Pancreas (tissue), 10 donors: ENCODE results near the gene OSBPL2. TPM values are rescaled to one million over a fixed set of nuclear protein-coding genes. Genes with fewer than 3 reads are reported as not detected.

ENCODE experiments used
- ATAC-seq, 4 donors: fragments of 200-7000 bp; cut with Tn5 transposase; one replicate each; pipeline versions ENCODE4 v1.8.0 to v1.9.1; 2020; ENCODE audit warnings: mild to moderate bottlenecking in 4 of 4, moderate library complexity in 4 of 4
- DNase-seq, 6 donors: peaks; one replicate each; pipeline ENCODE4 v3.0.0-alpha.2; 2020
- FAIRE-seq: peaks from 2 replicates; lab custom pipeline; 2012; peaks lifted over from hg19 to GRCh38; lab: Jason Lieb, UNC
- H3K27ac ChIP-seq, 4 donors: fragments of 200-600 bp; sonication (generic); 1 replicate in 3 of 4; 2 replicates in 1 of 4; pipeline versions ENCODE4 v1.5.0 to v1.8.0; 2020
- H3K27me3 ChIP-seq, 4 donors: fragments of 200-600 bp; one replicate each; pipeline ENCODE4 v1.8.0; 2021
- H3K36me3 ChIP-seq, 3 donors: fragments of 200-600 bp; sonication (generic) in 1 of 3; one replicate each; pipeline versions ENCODE4 v1.5.0 to v1.8.0; 2020 to 2021
- H3K4me1 ChIP-seq, 3 donors: fragments of 200-600 bp; one replicate each; pipeline ENCODE4 v1.8.0; 2021
- H3K4me3 ChIP-seq, 4 donors: fragments of 200-600 bp; sonication (generic) in 2 of 4; one replicate each; pipeline versions ENCODE4 v1.5.0 to v1.8.0; 2020 to 2021
- H3K9me3 ChIP-seq, 4 donors: fragments of 200-600 bp; one replicate each; pipeline ENCODE4 v1.8.0; 2021
- WGBS, 2 donors: extraction: QIAGEN DNeasy Blood & Tissue Kit; methylation state at CpG; one replicate each; pipeline ENCODE4 v1.1.7; 2013; 5-methylcytosine and 5-hydroxymethylcytosine counted together
- intact Hi-C, 3 donors: fragments of 100-400 bp; cut with DNase I; formaldehyde crosslinking; loops; one replicate each; pipeline versions ENCODE4 v1.11.1 to v1.14.2; 2022
- polyA plus RNA-seq, 2 donors: library from polyadenylated mRNA; stranded (reverse); fragments of 200-250 nt; gene quantifications; one replicate each; pipeline ENCODE4 v1.2.3, GENCODE V29; 2013
- total RNA-seq, 6 donors: library from RNA; stranded (reverse); fragmentation: NEBNext Ultra II Directional in 4 of 6; extraction: Animal tissue kit (Norgen Biotek cat#: 25700) in 4 of 6; gene quantifications; one replicate each; pipeline versions ENCODE4 v1.2.1 to v1.2.4, GENCODE V29; 2021 to 2023
- TF ChIP-seq, protein P1 (sequence below), 4 donors: fragments of 200-600 bp; sonication (generic) in 3 of 4; IDR thresholded peaks; one replicate each; pipeline versions ENCODE4 v1.5.0 to v1.8.0; 2021; ENCODE audit warnings: antibody characterized with exemption in 4 of 4
- donor health status: healthy with polysubstance abuse.
- donor health status: DM: no; HTN: no; CAD: no; lungs with moderate emphysema.
- donor health status: DM: no; HTN: no; CAD: no.
- donor health status: control.
- donor health status: control.
- donor health status: Bipolar disorder and iron deficiency.
- donor health status: DM: yes; HTN: yes; CAD: no.
- donor health status: DM: no; HTN: no; CAD: no.
- donor health status: DM: no; HTN: no; CAD: no.
- donor health status: DM: yes; HTN: yes; CAD: no.

Gene OSBPL2
- total and polyA plus RNA-seq, 8 donors, result 33.3 to 56.8 (median 47.0) TPM

DNA sequence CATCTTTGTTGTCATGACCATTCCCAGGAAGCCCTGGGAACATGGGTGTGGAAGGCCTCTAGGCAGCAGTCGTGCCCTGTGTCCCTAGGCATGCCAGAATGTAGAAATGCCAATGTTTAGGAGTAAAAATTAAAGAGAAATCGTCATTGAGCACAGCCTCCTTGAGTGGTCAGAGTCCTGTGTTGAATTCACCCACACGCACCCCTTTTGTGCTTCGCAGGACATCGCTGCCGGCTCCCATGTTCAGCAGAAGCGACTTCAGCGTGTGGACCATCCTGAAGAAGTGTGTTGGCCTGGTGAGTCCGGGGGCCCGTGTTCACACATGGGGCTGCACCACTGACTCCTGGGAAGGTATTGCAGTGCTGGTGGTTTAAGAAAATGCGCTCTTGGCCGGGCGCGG lies 25.1 kb downstream of the OSBPL2 start:
- Histone ChIP-seq H3K27me3 (no peaks in the 10 kb centered on the region), H3K4me1 (no peaks in the 10 kb centered on the region), H3K9me3 (no peaks in the 10 kb centered on the region), H3K36me3 (peaks cover 4 to 73% (median 18%) of the 10 kb centered on the region in 3 donors), H3K4me3 (no peak overlapping the region), H3K27ac (no peak overlapping the region)
- FAIRE-seq (no peak), DNase-seq (peak in 2 of 6 donors; percentile 5 to 21), ATAC-seq (no peak)
- WGBS, 2 donors, result 93 to 95% methylated on average over 14 of the region's 14 CpGs
- intact Hi-C loops, result no loop called here
- TF ChIP-seq, protein P1, sequence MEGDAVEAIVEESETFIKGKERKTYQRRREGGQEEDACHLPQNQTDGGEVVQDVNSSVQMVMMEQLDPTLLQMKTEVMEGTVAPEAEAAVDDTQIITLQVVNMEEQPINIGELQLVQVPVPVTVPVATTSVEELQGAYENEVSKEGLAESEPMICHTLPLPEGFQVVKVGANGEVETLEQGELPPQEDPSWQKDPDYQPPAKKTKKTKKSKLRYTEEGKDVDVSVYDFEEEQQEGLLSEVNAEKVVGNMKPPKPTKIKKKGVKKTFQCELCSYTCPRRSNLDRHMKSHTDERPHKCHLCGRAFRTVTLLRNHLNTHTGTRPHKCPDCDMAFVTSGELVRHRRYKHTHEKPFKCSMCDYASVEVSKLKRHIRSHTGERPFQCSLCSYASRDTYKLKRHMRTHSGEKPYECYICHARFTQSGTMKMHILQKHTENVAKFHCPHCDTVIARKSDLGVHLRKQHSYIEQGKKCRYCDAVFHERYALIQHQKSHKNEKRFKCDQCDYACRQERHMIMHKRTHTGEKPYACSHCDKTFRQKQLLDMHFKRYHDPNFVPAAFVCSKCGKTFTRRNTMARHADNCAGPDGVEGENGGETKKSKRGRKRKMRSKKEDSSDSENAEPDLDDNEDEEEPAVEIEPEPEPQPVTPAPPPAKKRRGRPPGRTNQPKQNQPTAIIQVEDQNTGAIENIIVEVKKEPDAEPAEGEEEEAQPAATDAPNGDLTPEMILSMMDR (IDR thresholded peaks at IDR 0.05), result no peak

DNA sequence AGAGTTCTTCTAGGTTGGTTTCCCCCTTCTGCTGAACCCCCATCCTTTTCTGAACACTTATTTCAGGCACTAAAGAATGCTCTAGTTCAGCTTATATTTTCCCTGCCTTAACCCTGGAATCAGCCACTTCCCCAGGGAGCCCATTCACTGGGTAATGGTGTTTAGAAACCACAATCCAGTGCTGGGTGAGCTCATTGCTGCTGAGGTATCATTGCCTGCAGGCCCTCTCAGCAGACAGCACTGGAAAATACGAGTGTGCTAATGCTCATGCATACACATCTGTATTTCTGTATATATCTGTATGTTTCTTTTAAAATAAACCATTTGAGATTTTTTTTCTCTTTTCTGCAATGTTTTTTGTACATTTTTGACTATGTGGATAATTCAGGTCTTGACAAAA lies 27.0 kb downstream of the OSBPL2 start:
- ATAC-seq, result no peak
- Histone ChIP-seq H3K4me1 (no peaks in the 10 kb centered on the region), H3K27me3 (no peaks in the 10 kb centered on the region), H3K4me3 (no peak overlapping the region), H3K9me3 (no peaks in the 10 kb centered on the region), H3K27ac (no peak overlapping the region), H3K36me3 (peaks cover 4 to 62% (median 13%) of the 10 kb centered on the region in 3 donors)
- DNase-seq, result no peak
- 95 to 100% methylated on average over 1 of the region's 1 CpG for WGBS, 2 donors
- TF ChIP-seq, protein P1 (IDR thresholded peaks at IDR 0.05), result no peak
- intact Hi-C loops, result no loop called here
- FAIRE-seq, result no peak

DNA sequence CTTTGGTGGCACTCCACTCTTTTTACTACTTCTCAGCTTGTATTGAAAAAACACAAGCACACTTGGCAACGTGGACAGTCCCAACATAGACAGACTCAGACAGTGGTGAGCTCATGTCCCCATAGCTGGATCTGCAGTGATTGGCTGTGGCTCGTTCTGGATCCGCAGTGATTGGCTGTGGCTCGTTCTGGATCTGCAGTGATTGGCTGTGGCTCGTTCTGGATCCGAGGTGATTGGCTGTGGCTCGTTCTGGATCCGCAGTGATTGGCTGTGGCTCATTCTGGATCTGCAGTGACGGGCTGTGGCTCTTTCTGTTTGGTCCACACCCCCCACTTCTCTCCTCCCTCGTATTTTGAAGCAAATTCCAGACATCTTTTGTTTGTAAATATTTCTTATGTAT lies 28.0 kb downstream of the OSBPL2 start:
- Histone ChIP-seq H3K4me3 (no peak overlapping the region), H3K36me3 (peaks cover 4 to 53% (median 13%) of the 10 kb centered on the region in 3 donors), H3K4me1 (no peaks in the 10 kb centered on the region), H3K9me3 (no peaks in the 10 kb centered on the region), H3K27ac (no peak overlapping the region), H3K27me3 (no peaks in the 10 kb centered on the region)
- DNase-seq, result no peak
- TF ChIP-seq, protein P1 (IDR thresholded peaks at IDR 0.05), result no peak
- no peak for ATAC-seq
- intact Hi-C loops, result no loop called here
- FAIRE-seq, result no peak
- WGBS, 2 donors, result 94 to 96% methylated on average over 10 of the region's 10 CpGs

DNA sequence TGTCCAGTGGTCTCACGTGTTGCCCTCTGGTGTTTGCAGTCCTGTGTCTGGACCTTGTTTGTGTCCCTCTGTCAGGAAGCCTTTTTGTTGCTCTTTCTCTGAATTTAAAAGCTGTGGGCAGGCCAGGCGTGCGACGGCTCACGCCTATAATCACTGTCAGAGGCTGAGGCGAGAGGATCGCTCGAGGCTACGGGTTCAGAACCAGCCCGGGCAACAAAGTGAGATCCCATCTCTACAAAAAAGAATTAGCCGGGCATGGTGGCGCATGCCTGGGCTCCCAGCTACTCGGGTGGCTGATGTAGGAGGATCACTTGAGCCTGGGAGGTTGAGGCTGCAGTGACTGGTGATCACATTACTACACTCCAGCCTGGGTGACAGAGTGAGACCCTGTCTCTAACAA lies 28.5 kb downstream of the OSBPL2 start:
- Histone ChIP-seq H3K36me3 (peaks cover 4 to 51% (median 13%) of the 10 kb centered on the region in 3 donors), H3K4me3 (no peak overlapping the region), H3K27ac (no peak overlapping the region), H3K4me1 (no peaks in the 10 kb centered on the region), H3K9me3 (no peaks in the 10 kb centered on the region), H3K27me3 (no peaks in the 10 kb centered on the region)
- FAIRE-seq (no peak), ATAC-seq (no peak), DNase-seq (no peak)
- 94 to 96% methylated on average over 13 of the region's 13 CpGs for WGBS, 2 donors
- TF ChIP-seq, protein P1 (IDR thresholded peaks at IDR 0.05), result no peak
- intact Hi-C loops, result no loop called here

DNA sequence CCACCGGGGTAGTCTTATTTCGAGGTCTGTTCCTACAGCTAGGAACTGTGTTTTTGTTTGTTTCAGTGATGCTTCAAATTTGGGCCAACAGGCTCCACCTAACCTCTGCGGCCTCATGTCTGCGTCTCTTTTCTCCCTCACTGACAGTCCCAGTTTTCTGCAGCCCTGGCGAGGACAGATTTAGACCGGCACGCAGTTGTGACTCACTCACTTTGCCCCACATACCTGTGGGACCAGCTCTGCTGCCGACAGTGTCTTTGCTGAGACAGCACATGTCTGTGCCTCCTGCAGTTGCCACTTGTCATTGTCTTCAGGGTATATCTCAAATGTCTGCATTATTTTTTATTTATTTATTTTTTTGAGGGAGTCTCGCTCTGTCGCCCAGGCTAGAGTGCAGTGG lies 29.2 kb downstream of the OSBPL2 start:
- Histone ChIP-seq H3K27ac (no peak overlapping the region), H3K27me3 (no peaks in the 10 kb centered on the region), H3K4me1 (no peaks in the 10 kb centered on the region), H3K9me3 (no peaks in the 10 kb centered on the region), H3K36me3 (peaks cover 1 to 53% (median 15%) of the 10 kb centered on the region in 3 donors), H3K4me3 (no peak overlapping the region)
- FAIRE-seq, result no peak
- WGBS, 2 donors, result 84 to 92% methylated on average over 10 of the region's 10 CpGs
- TF ChIP-seq, protein P1 (IDR thresholded peaks at IDR 0.05), result no peak
- peak in 1 of 4 donors; percentile 14 for ATAC-seq
- peak in 1 of 6 donors; percentile 6 for DNase-seq
- intact Hi-C loops, result no loop called here
